Ramos (cell line): ENCODE results near the gene GFRA1.

Experiments
- in situ Hi-C: fragments of 300-500 bp; cut with MboI; formaldehyde crosslinking; loops from one replicate; pipeline ENCODE4 v1.14.3; 2022; ENCODE audit warnings: low sequenced_read_pairs; ENCODE audit not compliant: unreplicated experiment

The GFRA1 gene

GRCh38 chr10:116110736-116111135, 162.3 kb downstream of the GFRA1 start:
- in situ Hi-C loops: no loop called here

DNA sequence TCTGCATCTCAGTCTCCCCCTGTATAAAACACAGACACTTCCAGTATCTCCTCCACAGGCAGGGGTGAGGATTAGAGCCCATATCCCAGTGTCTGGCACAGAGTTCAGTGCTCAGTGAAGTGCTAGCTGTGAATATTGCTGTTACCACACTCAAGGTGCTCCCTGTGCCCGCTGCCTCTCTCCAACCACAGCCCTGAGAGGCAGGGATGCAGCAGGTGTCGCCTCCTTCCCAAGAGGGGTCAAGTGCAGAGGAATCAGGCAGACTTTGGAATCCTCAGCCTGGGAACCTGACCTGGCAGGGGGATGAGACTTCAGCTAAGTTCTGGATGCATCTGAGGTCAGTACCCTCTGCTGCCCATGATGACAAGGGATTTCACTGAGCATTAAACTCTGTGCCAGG, 163.1 kb downstream of the GFRA1 start:
- in situ Hi-C loops: no loop called here

DNA sequence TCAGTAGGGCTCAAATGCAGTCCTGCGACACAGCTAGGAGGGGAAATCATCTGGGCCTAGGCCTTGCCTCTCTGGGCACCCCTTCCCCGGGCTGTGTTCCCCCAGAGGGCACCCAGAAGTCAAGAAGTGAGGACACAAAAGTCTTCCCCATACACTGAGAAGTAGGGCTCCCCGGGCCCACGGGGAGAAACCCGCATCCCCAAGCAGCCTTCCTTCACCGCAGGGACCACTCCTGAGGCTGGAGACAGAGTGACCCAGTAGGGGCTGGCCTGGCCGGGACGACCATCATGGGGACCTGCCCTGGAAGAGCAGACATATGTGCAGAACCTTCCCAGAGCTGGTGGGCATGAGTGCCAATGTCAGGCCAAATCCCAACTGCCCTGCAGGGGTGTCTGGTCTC, 163.5 kb downstream of the GFRA1 start:
- in situ Hi-C loops: no loop called here

- in situ Hi-C loops: no loop called here
These were observed 164.9 kb downstream of the GFRA1 start for GRCh38 chr10:116108095-116108494.

DNA sequence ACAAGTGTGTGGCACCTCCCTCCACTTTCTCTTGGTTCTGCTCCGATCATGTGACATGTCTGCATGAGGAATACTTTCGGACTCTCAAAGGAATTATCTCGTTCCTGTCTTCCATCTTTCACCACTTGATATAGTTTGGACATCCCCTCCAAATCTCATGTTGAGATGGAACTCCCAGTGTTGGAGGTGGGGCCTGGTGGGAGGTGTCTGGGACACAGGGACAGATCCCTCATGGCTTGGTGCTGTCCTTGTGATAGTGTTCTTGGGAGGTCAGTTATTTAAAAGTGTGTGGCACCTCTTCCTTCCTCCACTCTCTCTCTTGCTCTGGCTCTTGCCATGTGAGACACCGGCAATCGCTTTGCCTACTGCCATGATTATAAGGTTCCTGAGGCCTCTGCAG, 166.4 kb downstream of the GFRA1 start:
- in situ Hi-C loops: no loop called here

DNA sequence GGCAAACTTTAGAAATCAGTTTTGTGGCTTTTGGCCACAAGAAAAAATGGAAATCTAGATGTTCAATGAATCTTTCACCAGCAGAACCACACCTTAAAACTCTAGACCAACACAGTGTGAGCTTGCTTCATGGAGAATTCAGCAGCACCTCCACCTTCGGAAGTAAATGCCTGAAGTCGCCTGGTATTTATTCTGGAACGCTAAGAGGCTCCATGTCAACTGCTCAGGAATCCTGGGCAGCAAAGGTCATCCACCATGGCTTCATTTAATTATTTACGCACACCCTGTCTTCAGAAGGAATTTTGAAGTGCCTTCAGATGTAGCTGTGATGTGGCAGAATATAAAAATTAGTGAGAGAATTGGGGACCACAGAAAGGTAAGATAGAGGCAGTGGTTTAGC, 167.7 kb downstream of the GFRA1 start:
- in situ Hi-C loops: no loop called here

DNA sequence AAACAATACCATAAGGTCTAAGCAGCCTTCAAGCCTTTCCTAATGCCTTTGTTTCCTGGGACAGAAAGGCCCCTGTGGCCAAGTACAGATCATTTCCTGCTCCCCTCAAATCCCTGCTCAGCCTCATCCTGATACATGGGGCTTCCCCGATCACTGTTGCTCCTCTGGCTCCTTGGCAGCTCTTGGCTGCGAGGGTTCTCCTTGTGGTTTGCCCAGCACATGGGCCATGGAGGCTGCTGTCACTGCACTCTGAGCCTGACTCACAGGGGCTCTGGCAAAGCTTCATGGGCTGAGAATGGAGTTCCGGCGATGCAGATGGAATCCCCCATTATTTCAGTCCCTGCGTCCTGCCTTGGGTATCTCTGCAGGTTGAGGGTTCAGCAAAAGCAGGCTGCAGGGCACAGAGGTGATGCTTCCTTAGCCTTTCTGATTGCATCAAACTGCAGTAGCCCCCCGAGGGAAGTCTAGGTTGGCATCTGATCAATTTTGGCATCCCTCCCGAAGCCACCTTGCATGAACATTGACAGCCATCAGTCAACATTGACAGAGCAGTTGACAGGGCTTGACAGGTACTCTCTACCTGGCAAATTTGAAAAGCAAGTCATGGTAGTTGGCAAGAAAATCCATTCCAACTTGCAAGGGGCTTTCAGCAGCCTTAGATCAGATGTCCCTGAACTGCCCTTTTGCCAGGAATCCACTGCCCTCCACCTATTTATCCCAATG, 168.6 kb downstream of the GFRA1 start:
- in situ Hi-C loops: no loop called here

- in situ Hi-C loops: no loop called here
These were observed 169.3 kb downstream of the GFRA1 start for GRCh38 chr10:116103668-116104067.

GRCh38 chr10:116101616-116102315, 171.2 kb downstream of the GFRA1 start:
- in situ Hi-C loops: no loop called here

DNA sequence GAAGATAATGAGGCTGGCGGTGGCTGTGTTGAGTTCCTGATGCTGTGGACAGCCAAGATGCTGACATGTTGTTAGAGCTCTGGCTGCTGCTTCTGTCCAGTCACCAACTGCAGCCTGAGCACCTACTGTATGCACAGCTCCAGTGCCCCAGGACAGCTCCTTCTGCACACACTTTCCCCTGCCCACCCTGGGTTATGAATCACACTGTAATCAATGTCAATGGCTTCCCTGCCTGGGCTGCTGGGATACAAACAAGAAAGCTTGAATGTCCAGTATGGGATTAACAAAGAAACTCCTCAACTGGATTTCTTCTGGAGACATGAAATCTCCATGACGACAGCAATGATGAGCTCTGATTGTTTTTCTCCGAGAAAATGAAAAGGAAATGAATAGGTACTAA, 172.0 kb downstream of the GFRA1 start:
- in situ Hi-C loops: no loop called here

- in situ Hi-C loops: no loop called here
These were observed 174.0 kb downstream of the GFRA1 start for GRCh38 chr10:116099023-116099420.

DNA sequence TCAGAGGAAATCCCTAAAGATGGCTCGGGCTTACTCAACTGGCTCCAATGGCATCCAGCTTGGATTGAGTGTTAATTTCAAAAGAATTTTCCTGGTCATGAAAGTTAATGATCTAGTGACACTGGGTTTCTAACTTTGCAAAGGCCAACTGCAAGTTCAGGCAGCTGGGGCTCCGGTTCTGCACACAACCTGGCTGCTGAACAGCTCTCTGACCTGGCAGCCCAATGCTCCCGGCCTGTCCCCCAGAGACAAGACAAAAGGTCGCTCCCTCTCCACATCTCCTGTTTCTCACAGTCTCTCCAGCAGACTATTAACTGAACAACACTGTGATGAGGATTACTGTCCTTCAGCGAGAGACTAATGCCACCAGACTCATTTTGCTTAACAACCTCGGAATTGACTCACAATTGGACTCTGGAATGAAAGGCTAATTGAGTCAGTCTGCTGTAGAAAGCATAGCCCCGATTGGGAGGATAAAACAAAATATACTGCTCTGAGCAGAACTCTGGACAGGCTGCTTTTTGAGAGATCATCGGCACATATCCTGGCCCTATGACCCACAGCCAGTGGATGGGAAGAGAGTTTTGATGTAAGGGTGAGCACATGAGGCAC, 174.5 kb downstream of the GFRA1 start:
- in situ Hi-C loops: no loop called here

- in situ Hi-C loops: no loop called here
These were observed 175.7 kb downstream of the GFRA1 start for GRCh38 chr10:116097239-116097784.

- in situ Hi-C loops: no loop called here
These were observed 176.5 kb downstream of the GFRA1 start for GRCh38 chr10:116096526-116096925.

DNA sequence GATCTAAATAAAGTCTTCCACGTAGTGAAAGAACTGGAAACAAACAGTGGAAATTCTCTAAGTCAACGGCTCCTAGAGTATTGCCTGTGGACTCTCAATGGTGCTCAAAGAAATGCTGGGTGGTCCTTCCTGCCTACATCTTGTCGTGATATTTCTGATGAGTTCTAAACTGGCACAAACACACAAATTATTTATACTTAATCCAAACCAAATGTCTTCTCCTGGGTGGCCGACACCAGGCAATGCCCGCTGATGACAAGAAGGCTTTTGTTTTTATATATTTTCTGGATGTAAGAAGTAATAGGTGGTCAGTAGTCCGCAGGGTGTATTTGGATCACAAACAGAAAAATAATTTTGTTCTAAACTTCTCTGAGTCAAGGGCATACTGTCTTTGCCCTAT, 178.7 kb downstream of the GFRA1 start:
- in situ Hi-C loops: no loop called here

- in situ Hi-C loops: no loop called here
These were observed 180.0 kb downstream of the GFRA1 start for GRCh38 chr10:116093031-116093430.

DNA sequence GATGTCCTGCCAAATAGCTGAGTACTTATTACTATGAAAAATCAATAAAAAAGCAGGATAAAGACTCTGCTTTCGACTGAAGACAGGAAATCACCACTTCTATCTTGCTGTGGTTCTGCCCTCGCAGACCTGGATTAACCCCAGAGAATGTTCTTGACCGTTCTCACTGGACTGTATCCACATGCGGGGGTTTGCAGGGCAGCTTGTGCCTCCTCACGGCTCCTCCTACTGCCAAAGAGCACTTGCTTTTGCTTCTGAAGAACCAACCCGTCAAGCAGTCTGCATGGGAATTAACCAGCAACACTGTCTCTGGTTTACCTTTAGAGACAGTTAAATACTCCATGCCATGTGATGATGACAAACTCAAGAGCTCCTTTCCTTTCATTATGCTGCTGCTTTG, 184.0 kb downstream of the GFRA1 start:
- in situ Hi-C loops: no loop called here

DNA sequence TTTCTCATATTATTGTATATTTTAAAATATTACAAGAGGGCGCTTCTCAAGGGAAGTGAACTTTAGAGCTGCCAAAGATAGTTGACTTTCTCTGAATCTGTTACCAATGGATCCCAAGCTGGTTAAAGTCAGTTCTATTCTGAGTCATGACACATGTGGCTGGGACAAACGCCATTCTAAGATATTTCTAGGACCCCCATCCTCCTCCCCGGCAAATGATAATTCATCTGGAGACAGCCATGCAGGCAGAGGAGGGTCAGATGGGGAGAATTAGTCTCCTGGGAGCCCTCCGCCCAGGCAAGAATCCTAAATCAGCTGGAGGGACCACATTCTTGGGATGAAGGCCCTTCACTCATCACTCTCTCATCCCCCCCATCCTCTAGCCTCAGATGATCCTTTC, 187.7 kb downstream of the GFRA1 start:
- in situ Hi-C loops: no loop called here

GRCh38 chr10:116084161-116084560, 188.8 kb downstream of the GFRA1 start:
- in situ Hi-C loops: no loop called here

GRCh38 chr10:116083226-116083762, 189.7 kb downstream of the GFRA1 start:
- in situ Hi-C loops: no loop called here

GRCh38 chr10:116082762-116083161, 190.2 kb downstream of the GFRA1 start:
- in situ Hi-C loops: no loop called here
